GM12874 (cell line): Measurements from ENCODE around the gene PTPRE.

Source experiments
- CTCF ChIP-seq: IDR thresholded peaks from 2 replicates; pipeline ENCODE4 v1.5.1; 2011; ENCODE audit warnings: low read depth, mild to moderate bottlenecking, control low read depth, low read length, moderate library complexity; ENCODE audit not compliant: insufficient read depth

The PTPRE gene

DNA sequence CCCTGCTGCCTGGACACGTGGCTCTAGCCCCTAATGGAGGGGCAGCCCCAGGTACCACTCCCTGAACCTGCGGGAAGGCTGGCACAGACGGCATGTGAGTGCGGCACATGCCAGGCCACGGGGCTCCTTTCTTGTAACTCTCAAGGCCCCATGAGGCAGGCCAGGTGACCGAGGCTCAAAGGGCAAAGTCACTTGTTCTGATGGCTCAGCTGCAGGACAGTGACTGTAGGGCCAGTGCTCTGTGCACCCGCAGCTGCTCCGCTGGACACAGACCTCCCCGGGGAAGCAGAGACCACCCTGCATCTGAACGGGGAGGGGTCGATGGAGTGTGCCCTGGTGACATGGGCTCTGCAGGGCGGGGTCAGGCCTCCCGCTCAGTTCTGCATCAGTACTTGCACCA, 55.3 kb downstream of the PTPRE start:
- no peak for TF ChIP-seq CTCF

- TF ChIP-seq CTCF, result no peak
These were observed 56.2 kb downstream of the PTPRE start for GRCh38 chr10:127963136-127963535.

DNA sequence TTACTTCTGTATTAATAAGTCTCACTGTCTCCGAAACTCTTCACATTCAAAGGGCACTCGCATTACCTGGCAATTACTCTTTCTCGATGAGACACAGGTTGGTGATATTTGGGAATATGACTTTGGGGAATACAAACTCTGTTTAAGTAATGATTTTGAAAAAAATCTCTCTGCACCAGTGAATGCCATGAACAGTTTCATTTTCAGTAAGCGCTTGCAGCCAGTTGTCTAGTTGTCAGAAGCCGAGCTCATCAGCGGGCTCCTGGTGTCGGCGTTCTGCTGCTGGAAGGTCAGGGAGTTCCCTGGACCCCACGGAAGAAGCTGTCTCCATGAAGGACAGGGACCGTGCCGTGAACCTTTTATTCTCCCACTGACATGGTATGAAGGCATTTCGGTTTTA, 57.7 kb downstream of the PTPRE start:
- no peak for TF ChIP-seq CTCF

- TF ChIP-seq CTCF, result no peak
These were observed 60.0 kb downstream of the PTPRE start for GRCh38 chr10:127966875-127967274.

- TF ChIP-seq CTCF, result no peak
These were observed 61.1 kb downstream of the PTPRE start for GRCh38 chr10:127968027-127968441.

DNA sequence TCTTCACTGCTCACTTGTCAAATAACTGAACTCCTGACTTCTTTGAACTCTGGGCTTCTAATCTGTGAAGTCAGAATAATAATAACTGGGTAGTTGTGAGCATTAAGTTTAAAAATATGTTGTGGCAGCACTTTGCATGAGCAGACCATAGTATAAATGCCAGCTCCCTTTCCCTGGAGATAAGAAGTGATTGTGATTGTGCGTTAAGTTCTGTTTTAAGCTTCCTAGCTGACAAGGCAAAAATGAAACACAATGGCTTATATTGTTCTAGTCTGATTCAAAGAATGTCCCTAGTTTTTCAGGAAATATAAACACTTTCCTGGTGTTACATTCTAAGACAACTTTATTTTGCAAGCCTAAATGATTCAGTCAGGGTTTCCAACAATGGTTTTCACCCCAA, 61.8 kb downstream of the PTPRE start:
- TF ChIP-seq CTCF, result no peak

DNA sequence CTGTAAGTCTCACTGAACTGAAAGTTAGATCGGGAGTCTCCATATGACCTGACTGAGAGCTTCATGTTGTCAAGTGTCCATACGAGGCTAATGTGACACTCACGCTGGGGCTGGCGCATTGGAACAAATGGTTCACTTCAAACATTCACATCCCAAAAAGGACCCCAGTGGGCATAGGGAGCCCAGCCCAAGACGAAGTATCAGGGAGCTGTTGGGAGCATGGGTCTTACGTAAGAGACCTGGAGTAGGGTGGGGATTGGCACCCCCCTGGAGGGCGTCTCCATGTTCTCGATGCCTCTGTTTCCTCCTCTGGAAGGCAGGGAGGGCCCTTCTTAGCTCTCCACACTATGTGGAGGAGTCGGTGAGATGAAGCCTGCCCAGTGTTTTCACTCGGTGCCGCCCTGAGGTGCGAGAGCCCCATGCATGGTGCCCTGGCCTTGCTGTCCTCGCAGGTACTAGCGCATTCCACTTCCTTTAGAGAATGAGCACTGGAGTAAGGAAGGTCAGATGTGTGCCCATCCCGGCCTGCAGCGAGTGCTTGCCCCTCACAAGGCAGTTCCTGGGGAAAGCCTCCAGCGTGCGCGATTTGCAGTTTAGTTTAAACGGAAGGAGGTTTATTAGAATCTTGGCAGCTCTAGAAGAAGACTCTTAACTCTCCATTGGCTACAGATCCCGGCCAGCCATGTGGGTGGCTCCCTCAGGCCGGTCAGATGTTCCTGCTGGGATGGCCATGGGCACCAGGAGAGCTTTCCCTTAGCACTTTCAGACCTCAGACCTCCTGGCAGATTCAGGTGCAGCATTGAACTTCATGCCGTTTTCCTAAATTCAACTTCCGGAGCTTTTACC, 64.4 kb downstream of the PTPRE start:
- no peak for TF ChIP-seq CTCF
